ENCODE data around the gene SLC34A3.

DNA sequence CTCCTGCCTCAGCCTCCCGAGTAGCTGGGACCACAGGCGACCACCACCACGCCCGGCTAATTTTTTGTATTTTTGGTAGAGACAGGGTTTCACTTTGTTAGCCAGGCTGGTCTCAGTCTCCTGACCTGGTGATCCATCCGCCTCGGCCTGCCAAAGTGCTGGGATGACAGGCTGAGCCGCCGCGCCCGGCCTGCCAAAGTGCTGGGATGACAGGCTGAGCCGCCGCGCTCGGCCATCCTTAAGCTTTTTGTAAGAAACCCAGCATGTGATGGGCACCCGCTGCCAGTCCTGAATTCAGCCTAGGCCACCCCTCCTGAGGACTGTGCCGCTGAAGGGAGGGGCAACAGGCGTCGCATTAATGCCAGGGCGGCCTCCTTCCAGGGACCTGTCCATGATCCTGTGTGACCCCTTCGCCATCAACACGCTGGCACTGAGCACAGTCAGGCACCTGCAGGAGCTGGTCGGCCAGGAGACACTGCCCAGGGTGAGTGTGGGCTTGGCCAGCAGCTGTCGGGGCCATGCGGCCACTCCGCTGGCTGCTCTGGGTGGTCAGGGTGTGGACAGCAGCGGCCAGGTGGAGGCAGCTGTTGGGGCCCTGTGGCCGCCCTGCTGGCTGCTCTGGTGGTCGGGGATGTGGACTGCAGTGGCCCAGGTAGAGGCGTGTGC, 34.9 kb downstream of the SLC34A3 start:
- TF ChIP-seq, protein P1, sequence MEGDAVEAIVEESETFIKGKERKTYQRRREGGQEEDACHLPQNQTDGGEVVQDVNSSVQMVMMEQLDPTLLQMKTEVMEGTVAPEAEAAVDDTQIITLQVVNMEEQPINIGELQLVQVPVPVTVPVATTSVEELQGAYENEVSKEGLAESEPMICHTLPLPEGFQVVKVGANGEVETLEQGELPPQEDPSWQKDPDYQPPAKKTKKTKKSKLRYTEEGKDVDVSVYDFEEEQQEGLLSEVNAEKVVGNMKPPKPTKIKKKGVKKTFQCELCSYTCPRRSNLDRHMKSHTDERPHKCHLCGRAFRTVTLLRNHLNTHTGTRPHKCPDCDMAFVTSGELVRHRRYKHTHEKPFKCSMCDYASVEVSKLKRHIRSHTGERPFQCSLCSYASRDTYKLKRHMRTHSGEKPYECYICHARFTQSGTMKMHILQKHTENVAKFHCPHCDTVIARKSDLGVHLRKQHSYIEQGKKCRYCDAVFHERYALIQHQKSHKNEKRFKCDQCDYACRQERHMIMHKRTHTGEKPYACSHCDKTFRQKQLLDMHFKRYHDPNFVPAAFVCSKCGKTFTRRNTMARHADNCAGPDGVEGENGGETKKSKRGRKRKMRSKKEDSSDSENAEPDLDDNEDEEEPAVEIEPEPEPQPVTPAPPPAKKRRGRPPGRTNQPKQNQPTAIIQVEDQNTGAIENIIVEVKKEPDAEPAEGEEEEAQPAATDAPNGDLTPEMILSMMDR (IDR thresholded peaks at IDR 0.05): no peak
- TF ChIP-seq POLR2A (IDR thresholded peaks at IDR 0.05): no peak

Measured in thyroid gland (tissue), 4 donors.